GM18873 (cell line): Measurements from ENCODE around the gene TTC7B.

Source experiments
- ATAC-seq: cut with Tn5 transposase; IDR thresholded peaks from one replicate; pipeline ENCODE4 v1.9.1; 2021; ENCODE audit warnings: mild to moderate bottlenecking, moderate library complexity, moderate number of reproducible peaks; ENCODE audit not compliant: unreplicated experiment, low FRiP score

The TTC7B gene

GRCh38 chr14:90682615-90683014 is 133.6 kb downstream of the TTC7B start:
- no peak for ATAC-seq

- ATAC-seq = no peak
Observed at GRCh38 chr14:90681929-90682328, 134.3 kb downstream of the TTC7B start.

GRCh38 chr14:90678846-90679362 is 137.3 kb downstream of the TTC7B start:
- no peak for ATAC-seq

- no peak for ATAC-seq
Observed at GRCh38 chr14:90678420-90678819, 137.8 kb downstream of the TTC7B start.

DNA sequence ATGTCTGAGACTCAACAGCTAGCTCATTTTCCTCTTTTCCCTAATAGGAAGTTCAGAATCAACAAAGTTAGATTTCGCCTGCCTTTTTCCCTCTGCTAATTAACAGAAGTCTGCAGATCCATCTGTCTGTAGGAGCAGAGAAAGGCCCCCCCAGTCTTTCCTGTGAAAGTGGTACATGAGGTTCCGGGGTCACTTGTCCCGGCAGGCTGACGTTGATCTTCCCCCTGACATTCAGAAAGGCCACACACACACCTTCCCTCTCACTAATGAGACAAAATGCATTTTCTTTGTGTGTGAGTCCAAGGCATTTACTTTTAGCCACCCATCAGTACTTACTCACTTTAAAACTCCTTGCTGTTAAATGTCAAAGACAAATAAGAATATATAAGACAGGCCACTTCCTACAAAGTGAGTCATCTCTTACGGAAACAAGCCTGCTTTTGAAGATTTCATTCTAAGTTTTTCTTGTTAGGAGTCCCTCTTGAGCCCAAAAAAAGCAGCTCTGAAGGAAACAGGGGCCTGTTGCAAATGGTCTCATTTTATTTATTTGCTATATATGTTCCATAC is 138.7 kb downstream of the TTC7B start:
- no peak for ATAC-seq

GRCh38 chr14:90676912-90677311 is 139.3 kb downstream of the TTC7B start:
- no peak for ATAC-seq

DNA sequence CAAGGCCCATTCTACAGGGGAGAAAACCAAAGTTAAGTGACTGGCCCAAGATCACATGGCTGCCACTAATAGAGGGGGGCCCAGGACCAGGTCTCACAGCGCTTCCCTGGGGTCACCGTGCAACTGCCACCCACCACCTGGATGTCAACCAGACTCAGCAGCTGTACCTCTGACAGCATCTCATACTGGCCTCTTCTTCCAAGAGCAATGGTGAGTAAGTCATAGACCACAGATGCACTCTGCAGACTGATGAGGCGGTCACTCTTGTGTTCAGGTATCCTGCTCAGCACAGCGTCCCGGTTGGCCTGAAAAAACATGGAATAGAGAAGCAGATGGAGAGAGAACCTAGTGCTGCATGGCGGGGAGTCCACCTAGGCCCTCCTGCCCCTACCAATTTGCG is 139.9 kb downstream of the TTC7B start:
- no peak for ATAC-seq

DNA sequence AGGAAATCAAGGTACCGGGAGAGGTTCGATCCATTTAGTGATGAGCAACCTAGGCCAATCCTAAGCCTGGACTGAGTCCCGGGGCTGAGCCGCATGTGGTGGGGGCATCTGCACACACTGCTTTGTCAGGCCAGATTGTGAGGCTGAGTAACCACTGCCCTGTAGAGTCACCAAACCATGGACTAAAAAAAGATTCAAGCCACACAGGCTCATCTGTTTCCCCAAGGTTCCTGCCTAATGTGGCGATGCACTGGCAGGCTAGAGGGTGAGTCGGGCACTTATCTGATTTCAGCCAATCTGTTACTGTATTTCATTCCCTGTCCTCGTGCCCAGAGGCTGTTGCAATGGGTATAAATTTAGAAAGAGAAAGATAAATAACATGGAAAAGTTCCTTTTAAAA is 140.8 kb downstream of the TTC7B start:
- no peak for ATAC-seq

DNA sequence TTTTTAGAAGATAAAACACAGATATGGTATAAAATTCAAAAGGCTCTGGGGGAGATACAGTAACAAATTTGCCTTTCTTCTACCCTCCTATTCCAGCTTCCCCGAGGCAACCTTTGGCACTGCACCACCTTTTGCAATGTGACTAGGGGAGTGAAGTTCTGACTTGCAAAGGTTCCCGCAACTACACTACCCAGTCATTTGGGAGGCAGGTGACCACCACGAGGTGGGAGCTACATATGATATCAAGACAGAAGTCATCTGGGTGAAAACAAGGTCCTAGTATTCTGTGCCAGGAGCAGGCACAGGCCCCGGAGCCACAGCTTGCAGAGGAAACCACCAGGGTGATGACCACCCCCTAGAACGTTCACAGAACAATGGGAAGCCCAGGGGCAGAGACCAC is 141.5 kb downstream of the TTC7B start:
- ATAC-seq = no peak

DNA sequence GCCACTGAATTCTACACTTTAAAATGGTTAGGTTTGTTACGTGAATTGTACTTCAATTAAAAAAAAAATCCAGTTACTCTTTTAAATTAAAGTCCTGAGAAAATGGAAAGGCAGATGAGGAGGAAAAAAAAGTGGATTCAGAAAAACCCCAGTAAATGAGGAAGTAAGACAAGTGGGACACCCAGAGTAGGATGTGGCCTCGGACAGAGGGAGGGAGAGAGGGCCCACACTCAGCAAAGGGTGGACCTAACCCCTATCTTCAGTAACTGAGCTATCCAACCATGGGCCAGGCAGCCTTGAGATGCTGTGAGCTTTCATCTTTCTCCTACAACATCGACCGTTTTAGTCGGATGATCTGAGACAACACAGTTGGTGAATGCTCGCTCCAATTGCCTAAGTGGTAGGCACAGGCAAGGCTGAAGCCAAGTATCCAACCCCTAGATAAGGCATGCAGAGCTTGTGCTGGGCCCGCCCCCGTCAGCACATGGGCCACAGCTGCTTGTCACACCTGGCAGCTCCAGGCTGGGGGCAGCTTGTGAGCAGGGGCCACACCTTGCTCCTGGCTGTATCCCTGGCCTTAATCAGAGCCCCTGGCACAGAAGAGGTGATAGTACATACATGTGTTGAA is 142.1 kb downstream of the TTC7B start:
- ATAC-seq = no peak

DNA sequence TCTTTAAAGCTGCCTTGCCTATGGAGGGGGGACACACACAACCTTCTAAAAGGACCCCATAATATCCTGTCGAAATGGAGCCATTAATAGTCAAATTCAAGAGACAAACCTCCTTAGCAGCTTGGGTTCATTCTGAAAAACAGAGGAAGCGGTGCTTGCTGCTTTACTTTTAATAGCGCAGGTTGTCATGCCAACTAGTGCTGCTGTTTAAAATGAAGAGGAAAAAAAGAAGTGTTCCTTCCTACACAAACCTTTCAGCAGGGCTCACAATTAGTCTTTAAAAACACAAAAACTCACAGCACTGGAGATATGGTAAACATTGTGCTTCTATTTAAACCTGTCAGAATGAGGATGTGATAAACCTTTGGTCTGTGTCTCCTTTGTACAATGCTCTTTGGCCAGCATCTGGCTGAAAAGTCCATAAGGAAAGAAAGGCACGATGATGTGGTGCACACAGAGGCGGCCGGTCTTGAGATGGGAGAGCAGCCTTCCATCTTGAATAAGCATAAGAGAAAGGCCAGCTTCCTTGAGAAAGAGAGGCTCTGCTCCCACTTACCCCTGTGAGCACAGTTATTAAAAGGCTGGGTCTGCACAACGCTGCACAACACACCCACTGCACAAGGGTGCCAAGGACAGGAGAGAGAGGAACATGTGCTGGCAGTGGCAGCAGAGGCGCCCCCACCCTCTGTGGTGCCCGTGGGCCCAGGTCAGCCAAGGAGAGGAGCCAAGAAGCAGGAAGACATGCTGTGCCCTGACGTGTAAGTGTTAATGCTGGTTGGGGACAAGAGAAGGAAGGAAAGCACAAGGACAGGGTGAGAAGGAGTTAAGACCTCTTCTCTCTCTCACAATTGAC is 144.6 kb downstream of the TTC7B start:
- no peak for ATAC-seq

DNA sequence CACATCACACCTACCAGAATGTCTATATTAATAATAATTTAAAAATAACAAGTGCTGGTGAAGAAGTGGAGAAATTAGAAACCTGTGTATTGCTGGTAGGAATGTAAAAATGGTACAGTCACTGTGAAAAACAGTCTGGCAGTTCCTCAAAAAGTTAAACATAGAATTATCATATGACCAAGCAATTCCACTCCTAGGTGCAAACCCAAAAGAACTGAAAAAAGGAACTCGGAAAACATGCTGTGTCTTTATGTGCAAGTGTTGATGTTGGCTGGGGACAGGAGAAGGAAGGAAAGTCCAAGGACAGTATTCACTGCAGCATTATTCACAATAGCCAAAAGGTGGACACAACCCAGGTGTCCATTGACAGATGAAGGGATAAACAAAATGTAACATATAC is 146.5 kb downstream of the TTC7B start:
- no peak for ATAC-seq

- no peak for ATAC-seq
Observed at GRCh38 chr14:90666571-90666970, 149.7 kb downstream of the TTC7B start.

DNA sequence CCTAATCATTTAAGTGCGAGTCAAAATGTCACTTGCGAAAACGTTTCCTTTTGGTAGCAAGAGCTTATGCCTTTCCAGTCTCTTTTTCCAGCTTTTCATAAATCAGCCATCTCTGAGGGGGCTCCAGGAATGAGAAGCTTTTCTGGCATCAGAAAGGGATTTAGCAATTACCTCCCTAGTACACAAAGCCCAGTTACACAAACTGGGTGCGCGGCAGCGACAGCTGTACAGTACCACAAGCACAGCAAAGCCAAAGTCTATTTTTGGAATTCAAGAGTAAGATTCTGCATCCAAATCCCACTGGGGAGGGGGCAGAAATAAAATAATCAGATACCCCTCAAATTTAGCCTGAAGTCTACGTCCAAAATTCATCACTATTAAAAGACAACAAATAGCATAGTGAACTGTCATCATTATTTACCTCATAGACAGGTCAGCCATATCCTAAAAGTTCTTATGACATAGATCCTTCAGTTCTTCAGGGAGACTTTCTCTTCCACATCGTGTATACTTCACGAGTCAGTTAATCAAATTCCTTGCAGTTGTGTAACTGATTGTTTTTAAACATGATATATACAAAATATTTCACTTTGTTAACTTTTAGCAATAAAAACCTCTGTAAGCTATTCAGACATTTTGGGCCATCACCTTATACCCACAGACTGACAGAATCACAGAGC is 150.8 kb downstream of the TTC7B start:
- no peak for ATAC-seq

- ATAC-seq = no peak
Observed at GRCh38 chr14:90664911-90665310, 151.3 kb downstream of the TTC7B start.

DNA sequence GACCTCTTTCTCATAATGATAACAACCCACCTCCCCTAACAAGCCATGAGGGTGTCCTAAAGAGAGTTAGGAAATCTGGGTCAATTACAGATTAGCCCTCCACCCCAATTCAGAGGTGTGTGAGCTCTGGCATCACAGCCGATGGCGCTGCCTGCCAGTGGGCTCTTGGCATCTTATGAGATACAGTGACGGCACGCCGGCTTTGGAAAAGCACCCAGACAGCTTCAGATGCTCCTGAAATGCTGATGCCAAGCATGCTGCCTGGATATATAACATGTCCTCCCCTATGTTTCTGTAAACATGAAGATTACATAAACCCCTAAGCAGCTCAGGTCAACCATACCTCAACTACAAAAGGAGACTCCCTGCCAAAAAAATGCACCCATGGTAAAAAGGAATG is 152.6 kb downstream of the TTC7B start:
- ATAC-seq = no peak

- no peak for ATAC-seq
Observed at GRCh38 chr14:90663140-90663539, 153.1 kb downstream of the TTC7B start.

DNA sequence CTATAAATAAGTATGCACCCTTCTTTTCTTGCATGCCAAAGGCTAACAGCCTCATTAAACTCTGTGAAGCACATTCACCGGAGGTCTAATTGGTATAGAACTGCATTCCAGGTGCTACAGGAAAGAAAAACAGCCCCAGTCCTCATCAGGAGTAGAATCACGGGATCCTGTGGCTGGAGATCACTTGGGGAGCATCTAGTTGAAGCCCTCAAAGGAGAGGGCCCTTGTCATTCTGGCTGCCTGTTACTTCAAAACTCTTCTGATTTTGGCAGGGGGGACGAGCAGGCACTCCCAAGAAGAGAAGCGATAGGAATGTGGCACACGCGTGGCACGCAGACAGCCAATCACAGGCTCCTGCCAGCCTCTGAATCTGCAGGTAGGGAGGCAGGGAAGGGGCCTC is 154.4 kb downstream of the TTC7B start:
- no peak for ATAC-seq

DNA sequence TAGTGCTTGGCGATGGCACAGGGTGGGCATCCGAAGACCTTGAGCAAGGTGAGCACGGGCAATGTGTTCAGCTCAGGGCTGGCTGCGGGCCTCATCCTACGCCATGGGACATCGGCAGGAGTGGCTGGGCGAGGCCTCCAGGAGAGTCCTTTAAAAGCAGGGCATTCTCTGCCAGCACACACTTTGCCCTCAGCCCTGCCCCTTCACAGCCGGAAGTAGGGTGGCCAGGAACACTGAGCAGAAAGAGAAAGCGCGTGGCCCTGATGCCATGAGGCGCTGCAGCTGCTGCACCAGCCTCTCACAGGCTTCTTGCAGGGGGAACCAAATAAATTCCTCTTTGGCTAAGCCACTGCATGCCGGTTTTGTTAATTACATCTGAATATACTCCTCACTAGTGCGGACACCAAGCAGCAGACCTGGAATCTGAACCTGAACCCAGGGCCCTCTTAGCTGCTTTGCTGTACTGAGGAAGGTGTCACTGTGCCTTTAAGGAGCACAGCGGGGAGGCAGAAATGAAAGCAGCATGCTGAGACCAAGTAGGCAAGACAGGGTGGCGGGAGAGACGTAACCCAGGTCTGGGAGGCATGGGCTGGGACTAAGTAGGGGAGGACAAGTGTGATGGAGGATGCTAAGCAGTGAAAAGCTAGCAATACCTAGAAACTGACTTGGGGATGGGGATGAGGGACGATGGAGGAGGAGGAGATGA is 155.2 kb downstream of the TTC7B start:
- ATAC-seq = no peak

DNA sequence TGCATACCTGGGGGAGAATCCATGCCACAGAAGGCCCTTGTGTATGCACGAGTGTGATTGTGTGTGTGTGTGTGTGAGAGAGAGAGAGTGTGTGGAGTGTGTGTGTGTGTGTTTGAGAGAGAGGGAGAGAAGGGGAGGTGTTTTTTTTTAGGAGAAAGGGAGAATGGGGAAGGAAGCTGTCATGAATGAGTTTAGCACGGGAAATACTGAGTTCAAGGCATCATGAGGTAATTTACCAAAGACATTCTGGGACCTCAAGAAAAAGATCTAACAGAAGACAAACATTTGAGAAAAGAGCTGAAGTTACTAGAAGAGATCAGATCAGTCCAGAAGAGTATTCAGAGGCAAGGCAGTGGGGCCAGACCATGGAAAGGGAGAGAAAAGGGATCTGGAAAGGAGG is 157.1 kb downstream of the TTC7B start:
- ATAC-seq = no peak
